Activated CD8-positive, alpha-beta memory T cell treated with anti-CD3 and anti-CD28 coated beads for 48 hours (primary cell): ENCODE results near the gene TUBA3E.
"Not testable (repeated sequence)": the region's sequence is repeated elsewhere in the genome, so short reads cannot be mapped to it uniquely, and the experiment has no call there.

Experiments used
- DNase-seq, 3 experiments: peaks; one replicate each; pipeline ENCODE4 v3.0.0-alpha.2; 2020; ENCODE audit warnings: low read depth in 2 of 3, low spot score in 2 of 3

TUBA3E gene

GRCh38 chr2:130162968-130163367, 35.3 kb downstream of the TUBA3E start:
- no peak for DNase-seq

DNA sequence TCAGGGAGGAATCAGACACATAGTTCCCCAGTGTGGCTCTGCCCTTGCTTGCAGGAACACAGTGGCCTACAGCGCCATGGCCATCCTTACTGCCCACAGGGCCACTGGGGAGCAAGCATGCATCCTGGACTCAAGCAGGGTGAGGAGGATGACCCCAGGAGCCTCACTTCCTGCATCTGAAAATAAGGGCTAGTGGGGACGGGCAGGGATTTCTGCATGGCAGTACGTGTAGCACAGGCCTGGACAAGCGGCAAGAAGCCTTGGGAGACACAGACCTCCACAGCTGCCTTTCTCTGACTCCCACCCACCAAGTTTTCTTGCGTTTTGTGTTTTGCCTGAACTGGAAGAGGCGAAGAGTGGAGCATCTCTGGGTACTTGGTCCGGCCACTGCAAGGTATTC, 35.8 kb downstream of the TUBA3E start:
- DNase-seq = not testable (repeated sequence)

DNA sequence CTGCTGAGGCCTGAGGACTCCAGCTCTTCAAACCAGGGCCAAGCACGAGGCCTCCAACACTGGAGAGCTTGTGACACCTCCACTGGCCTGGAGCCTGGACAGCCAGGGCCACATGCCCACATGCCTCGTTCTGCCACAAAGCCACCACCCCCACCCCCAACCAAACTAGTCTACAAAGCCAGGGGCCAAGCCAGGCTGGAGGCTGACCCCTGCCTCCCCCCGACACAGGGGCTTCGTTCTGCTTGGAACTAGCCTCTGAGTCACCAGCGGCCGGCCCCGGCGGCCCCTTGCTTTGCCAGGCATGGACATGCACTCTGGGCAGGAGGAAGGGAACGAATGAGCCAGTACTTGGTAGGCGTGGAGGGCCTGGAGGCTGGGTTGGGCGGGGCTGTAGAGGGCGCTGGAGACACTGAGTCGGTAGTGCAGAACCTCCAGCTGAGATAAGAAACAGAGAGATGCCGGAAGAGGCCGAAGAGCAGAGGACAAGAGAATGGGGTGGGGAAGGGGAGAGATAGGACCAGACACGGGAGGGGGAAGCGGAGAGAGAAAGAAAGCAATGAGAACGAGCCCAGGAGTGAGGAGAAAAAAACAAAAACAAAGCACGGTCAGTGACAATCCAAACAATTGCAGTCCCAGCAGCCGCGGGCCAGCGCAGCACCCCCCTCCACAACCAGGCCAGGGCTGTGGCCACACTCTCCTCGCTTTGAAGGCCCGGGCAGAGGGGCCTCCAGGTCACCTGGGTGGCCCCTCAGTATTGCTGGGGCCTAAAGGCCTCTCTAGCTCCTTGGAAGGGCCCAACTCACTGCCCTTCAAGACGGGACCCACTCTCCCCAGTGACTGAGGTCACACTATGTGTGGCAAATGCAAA, 37.2 kb downstream of the TUBA3E start:
- not testable (repeated sequence) for DNase-seq

- no peak for DNase-seq
Observed at GRCh38 chr2:130160131-130160530, 38.1 kb downstream of the TUBA3E start.

DNA sequence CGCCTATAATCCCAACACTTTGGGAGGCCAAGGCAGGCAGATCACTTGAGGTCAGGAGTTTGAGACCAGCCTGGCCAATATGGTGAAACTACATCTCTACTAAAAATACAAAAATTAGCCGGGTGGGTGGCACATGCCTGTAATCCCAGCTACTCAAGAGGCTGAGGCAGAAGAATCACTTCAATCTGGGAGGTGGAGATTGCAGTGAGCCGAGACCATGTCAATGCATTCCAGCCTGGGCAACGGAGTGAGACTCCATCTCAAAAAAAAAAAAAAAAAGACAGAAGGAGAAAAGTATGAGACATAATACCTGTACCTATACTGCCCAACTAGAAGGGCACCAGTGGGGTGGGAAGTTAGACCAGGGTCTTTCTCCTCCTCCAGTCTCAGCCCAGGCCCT, 38.9 kb downstream of the TUBA3E start:
- DNase-seq = not testable (repeated sequence)

GRCh38 chr2:130158631-130159030, 39.6 kb downstream of the TUBA3E start:
- no peak for DNase-seq

GRCh38 chr2:130157825-130158514, 40.3 kb downstream of the TUBA3E start:
- not testable (repeated sequence) for DNase-seq

DNA sequence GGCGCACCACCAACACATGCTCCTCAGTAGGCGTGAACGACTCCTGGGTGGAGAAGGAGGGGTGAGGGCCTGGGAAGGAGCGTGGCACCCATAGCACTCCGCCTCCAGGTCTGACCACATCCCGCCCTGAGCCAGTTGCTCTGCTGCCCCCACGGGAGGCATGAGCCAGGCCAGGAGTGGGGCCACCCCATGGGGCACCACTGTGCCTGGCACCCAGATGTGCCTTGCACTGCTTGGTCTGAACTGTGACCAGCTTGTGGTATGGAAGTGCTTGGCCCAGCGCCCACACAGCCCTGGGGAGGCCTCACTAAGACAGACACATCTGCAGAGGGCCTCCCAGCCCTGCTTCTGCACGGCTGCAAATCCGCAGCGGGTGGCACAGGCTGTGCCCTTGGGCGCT, 40.9 kb downstream of the TUBA3E start:
- not testable (repeated sequence) for DNase-seq

DNA sequence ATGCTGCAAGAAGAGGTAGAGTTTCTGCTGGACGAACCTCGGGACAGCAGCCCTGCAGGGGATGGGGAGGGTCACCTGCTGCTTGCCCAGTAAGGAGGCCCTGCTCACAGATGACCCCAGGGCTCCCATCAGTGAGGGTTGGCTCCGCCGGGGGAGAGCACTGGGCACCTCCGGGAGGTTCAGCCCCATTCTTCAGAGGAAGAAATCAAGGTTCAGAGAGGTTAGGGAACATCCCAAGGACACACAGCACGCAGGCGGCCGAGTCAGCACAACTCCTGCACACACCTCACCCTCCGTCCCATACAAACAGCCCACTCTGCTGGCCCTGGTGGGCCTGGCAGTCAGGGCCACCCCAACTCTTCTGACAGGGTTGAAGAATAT, 41.6 kb downstream of the TUBA3E start:
- DNase-seq = no peak

DNA sequence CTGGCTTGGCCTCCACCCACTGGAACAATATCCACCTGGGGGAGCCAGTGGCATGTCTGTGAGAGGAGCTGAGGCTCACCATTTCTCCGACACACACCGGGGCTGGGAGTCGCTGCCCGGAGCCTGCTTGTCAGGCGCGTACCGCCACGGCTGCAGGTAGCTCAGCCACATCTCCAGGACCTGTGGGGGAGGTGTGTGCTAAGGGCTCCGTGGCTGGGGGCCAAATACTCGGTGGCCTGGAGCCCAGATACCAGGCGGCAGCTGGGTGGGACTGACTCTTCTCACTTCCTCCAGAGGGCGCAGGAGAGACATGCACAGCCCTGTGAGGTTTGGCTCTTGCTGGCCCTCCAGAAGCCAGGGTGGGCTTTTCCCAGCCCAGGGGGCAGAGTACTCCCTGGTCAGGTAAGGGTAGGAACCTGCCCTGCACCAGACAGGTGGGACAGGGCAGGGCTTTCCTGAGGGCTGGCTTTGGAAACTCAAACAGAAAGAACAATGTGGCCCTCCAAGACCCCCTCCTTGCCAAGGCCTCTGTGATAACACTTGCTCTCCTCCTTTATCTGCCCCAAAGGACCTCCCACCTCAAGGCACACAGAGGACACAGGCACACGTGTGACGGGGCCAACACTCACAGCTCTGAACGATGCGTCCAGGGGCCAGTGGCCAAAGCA, 42.1 kb downstream of the TUBA3E start:
- not testable (repeated sequence) for DNase-seq

DNA sequence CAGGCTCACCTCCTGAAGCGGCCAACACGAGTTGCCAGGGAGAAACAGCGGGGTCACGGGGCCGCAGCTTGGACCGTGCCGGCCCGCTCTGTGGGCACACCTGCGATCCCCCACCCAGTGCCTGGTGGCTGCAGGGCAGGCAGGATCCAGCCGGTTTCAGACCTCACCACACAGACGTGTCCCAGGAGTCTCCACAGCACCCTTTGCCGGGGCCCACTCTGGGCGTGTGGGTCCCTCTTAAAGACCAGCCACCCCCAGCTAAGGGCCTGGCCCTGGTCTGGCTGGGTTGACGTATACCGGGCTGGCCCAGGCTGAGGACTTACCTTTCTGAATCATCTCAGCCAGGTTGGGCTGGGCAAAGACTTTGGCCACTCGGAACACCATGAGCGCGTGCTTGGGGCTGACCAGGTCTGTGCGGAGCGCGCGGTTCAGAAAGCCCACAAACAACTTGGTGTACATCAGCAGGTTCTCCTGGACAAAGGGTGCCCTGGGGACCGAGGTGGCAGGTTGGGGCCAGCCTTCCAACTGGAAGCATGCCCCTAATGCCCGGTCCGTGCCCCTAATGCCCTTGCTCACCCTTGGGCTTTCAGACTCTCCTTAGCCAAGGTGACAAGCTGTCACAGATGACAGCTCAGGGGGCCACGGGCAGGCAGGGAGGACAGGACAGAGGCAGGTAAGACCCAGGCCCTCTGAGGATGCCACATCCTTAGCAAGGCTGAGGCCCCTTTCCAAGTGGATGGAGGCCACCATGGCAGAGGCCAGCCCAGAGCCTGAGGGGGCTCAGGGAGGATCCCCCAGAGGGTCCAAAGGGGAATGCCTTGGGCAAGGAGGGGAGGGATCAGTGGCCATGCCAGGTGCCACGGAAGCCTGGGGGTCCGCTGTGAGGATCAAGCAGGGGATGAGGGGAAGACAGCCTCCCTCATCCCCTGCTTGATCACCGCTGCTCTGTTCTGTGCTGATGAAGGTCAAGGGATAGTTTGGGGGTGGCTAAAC, 43.2 kb downstream of the TUBA3E start:
- DNase-seq = no peak

DNA sequence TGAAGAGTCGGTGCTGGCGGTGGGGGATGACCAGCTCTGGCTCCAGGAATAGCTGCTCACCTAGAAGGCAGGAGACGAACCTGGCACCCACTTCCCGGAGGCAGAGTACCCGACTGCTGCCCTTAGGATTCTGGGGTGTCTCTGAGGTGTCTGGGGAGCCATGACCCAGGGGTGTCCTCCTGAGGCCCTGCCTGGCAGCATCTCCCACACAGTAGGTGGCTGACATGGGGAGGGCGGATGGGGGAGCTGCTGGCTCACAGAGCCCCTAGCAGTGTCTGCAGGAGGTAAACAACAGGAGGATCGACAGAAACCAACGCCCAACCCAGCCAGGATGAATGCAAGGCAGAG, 43.8 kb downstream of the TUBA3E start:
- DNase-seq = not testable (repeated sequence)

- DNase-seq = not testable (repeated sequence)
Observed at GRCh38 chr2:130153721-130154422, 44.4 kb downstream of the TUBA3E start.

GRCh38 chr2:130152816-130153595, 45.2 kb downstream of the TUBA3E start:
- DNase-seq = no peak

- not testable (repeated sequence) for DNase-seq
Observed at GRCh38 chr2:130152136-130152815, 46.0 kb downstream of the TUBA3E start.

GRCh38 chr2:130151145-130151512, 47.1 kb downstream of the TUBA3E start:
- DNase-seq = not testable (repeated sequence)

- DNase-seq = no peak
Observed at GRCh38 chr2:130150181-130151144, 47.8 kb downstream of the TUBA3E start.

GRCh38 chr2:130148515-130148914, 49.7 kb downstream of the TUBA3E start:
- not testable (repeated sequence) for DNase-seq
